ENCODE measurements around the gene STK16. TPM values are rescaled to one million over a fixed set of nuclear protein-coding genes. Genes with fewer than 3 reads are reported as not detected.
A peak's percentile ranks its signal among the peaks of the same experiment; 100 is the strongest.

Gene STK16
- total and polyA plus RNA-seq, 2 of the 13 experiments (the other 11 are each of a cell fraction or from before 2014, with no cell fraction given): 28.0 to 50.9 TPM

DNA sequence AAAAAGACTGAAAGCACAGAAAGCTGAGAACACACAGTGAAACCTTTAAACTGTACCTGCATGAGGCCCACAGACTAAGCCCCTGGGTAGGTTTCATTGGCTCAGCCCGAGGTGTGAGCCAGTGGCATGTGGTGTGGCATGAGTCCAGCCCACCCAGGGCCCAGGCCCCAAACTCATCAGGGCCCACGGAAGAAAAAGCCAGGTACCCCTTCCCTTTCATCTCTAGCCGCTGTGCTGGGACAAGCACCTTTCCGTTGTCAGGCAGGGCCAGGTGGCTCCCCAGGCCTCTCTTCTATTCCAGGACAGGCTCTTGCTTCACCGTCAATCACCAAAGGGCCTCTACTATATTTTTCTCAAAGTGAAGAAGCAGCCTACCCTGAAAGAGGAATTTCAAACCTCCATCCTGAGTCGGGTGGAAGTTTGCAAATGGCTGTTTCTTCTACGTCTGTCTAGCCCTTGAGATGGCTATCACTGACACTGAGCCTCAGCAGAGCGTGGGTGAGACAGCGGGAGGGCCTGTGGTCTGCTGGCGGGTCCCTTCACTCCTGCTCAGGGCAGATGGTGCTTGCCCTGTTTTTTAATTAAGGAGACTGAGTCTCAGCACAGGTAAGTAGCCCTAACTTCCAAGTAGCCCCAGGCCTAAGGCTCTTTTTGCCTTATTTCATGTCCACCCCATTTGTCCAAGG, 42.4 kb downstream of the STK16 start (continued):
- no peak for TF ChIP-seq SKI (IDR thresholded peaks at IDR 0.05; ENCODE audit: partially characterized antibody)
- TF ChIP-seq, protein P1, sequence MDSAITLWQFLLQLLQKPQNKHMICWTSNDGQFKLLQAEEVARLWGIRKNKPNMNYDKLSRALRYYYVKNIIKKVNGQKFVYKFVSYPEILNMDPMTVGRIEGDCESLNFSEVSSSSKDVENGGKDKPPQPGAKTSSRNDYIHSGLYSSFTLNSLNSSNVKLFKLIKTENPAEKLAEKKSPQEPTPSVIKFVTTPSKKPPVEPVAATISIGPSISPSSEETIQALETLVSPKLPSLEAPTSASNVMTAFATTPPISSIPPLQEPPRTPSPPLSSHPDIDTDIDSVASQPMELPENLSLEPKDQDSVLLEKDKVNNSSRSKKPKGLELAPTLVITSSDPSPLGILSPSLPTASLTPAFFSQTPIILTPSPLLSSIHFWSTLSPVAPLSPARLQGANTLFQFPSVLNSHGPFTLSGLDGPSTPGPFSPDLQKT (CRISPR knock-in tag; IDR thresholded peaks at IDR 0.05; ENCODE audit: borderline replicate concordance): no peak
- no peak for TF ChIP-seq FIP1L1 (IDR thresholded peaks at IDR 0.05; ENCODE audit: borderline replicate concordance, insufficient read depth, low read depth, low read length)
- TF ChIP-seq SPEN (CRISPR knock-in tag; IDR thresholded peaks at IDR 0.05; ENCODE audit: low read depth): no peak
- TF ChIP-seq MED1 (CRISPR knock-in tag; IDR thresholded peaks at IDR 0.05): no peak

GRCh38 chr2:219289195-219289536, 43.9 kb downstream of the STK16 start:
- Histone ChIP-seq H3K9ac (ENCODE audit: insufficient read depth, low read depth, low read length) (no peak overlapping the region), H3K4me1 (ENCODE audit: insufficient read depth, low read length) (peaks cover 21% of the 10 kb centered on the region), H3K27ac (ENCODE audit: extremely low read length, insufficient read depth, low read length) (no peak overlapping the region), H3K27me3 (ENCODE audit: control insufficient read depth in 1 of 2, insufficient read depth in 2 of 2, low read length in 2 of 2) (peaks cover 0 to 40% of the 10 kb centered on the region in 2 experiments; a peak in 4 of 5 replicates), H3K79me2 (ENCODE audit: insufficient read depth, low read length) (no peaks in the 10 kb centered on the region), H3K9me3 (ENCODE audit: low read length) (no peaks in the 10 kb centered on the region), H3K36me3 (replicated peaks in 1 of 2; ENCODE audit: control insufficient read depth in 1 of 2, insufficient read depth in 2 of 2, low read length in 2 of 2) (peaks cover 0 to 2% of the 10 kb centered on the region in 2 experiments; a peak in 2 of 5 replicates), H4K20me1 (ENCODE audit: insufficient read depth, low read length) (no peaks in the 10 kb centered on the region), H2AFZ (ENCODE audit: low read length) (no peak overlapping the region), H3K4me3 (replicated peaks in 1 of 3; ENCODE audit: insufficient read depth in 1 of 3, low read depth in 2 of 3, low read length in 3 of 3) (no peak overlapping the region), H3K4me2 (ENCODE audit: low read depth, low read length) (peak overlapping the region; percentile 28; the same call in 1 of the 2 replicates)
- intact Hi-C loops (cut with micrococcal nuclease; ENCODE audit: unreplicated experiment) (no loop called here), in situ Hi-C loops (cut with HindIII; ENCODE audit: extremely low pct_ligation_motif_present, low pct_unique_long_range_greater_than_20kb) (no loop called here)
- BruUV-seq (replicated peaks): no TSS peak
- ATAC-seq (no peak), FAIRE-seq (no peak), DNase-seq (ENCODE audit: low spot score) (no peak)
- 38% methylated on average over 6 of the region's 6 CpGs for WGBS (ENCODE audit: low lambda C conversion rate)
- ChIA-PET CTCF (ENCODE audit: low intra/inter-chr PET ratio, low total read pairs) (no interaction called here), POLR2A (interaction anchor here (1.0 to 3.0 kb wide), 4 partner anchors 10 to 40 kb away, joined by 3 to 14 read pairs (median 4); partner anchors contain the start of gene DNAJB2)
- 0 out of 2 replicates have a peak, but pooled peaks have one; percentile 47 for TF ChIP-seq CHD4 (IDR thresholded peaks at IDR 0.05; ENCODE audit: borderline replicate concordance, low read length)
- TF ChIP-seq DPF2 (CRISPR knock-in tag; IDR thresholded peaks at IDR 0.05; ENCODE audit: borderline replicate concordance, low read depth): no peak
- no peak for TF ChIP-seq ZSCAN5A (CRISPR knock-in tag; IDR thresholded peaks at IDR 0.05; ENCODE audit: borderline replicate concordance)
- peak; percentile 84 for TF ChIP-seq ZMYM3 (CRISPR knock-in tag; IDR thresholded peaks at IDR 0.05)
- TF ChIP-seq ZNF205 (CRISPR knock-in tag; IDR thresholded peaks at IDR 0.05): peak; percentile 85
- no peak for TF ChIP-seq ZNF547 (CRISPR knock-in tag; IDR thresholded peaks at IDR 0.05)
- 0 out of 2 replicates have a peak, but pooled peaks have one; percentile 32 for TF ChIP-seq NFATC3 (CRISPR knock-in tag; IDR thresholded peaks at IDR 0.05)
- no peak for TF ChIP-seq ZNF780A (CRISPR knock-in tag; IDR thresholded peaks at IDR 0.05)
- no peak for TF ChIP-seq EP300 (IDR thresholded peaks at IDR 0.05; ENCODE audit: low read depth in 2 of 2, low read length in 2 of 2)
- no peak for TF ChIP-seq EP300 (CRISPR knock-in tag; IDR thresholded peaks at IDR 0.05; ENCODE audit: borderline replicate concordance)
- TF ChIP-seq E2F2 (CRISPR knock-in tag; IDR thresholded peaks at IDR 0.05; ENCODE audit: borderline replicate concordance): no peak
- TF ChIP-seq, protein P2, sequence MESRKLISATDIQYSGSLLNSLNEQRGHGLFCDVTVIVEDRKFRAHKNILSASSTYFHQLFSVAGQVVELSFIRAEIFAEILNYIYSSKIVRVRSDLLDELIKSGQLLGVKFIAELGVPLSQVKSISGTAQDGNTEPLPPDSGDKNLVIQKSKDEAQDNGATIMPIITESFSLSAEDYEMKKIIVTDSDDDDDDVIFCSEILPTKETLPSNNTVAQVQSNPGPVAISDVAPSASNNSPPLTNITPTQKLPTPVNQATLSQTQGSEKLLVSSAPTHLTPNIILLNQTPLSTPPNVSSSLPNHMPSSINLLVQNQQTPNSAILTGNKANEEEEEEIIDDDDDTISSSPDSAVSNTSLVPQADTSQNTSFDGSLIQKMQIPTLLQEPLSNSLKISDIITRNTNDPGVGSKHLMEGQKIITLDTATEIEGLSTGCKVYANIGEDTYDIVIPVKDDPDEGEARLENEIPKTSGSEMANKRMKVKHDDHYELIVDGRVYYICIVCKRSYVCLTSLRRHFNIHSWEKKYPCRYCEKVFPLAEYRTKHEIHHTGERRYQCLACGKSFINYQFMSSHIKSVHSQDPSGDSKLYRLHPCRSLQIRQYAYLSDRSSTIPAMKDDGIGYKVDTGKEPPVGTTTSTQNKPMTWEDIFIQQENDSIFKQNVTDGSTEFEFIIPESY (CRISPR knock-in tag; IDR thresholded peaks at IDR 0.05): no peak
